ENCODE results near the gene FCF1.

The FCF1 gene

DNA sequence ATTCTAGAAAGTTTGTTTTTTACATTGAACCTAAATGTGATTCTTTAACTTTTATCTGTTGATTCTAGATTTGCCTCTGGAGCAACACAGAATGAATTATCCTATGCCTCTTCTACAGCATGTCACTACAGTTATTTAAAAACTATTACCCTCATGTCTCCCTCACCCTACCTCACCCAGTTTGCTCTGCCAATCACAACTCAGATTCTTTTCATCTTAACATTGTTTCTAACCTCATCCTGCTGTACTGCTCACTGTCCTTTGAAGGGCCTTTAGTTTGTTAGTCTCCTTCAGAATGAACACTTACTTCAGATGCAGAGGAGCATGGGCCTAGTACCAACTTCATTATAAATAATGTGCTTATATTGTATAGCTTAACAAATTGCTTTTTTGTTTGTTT lies 71.7 kb downstream of the FCF1 start:
- DNase-seq: no peak

DNA sequence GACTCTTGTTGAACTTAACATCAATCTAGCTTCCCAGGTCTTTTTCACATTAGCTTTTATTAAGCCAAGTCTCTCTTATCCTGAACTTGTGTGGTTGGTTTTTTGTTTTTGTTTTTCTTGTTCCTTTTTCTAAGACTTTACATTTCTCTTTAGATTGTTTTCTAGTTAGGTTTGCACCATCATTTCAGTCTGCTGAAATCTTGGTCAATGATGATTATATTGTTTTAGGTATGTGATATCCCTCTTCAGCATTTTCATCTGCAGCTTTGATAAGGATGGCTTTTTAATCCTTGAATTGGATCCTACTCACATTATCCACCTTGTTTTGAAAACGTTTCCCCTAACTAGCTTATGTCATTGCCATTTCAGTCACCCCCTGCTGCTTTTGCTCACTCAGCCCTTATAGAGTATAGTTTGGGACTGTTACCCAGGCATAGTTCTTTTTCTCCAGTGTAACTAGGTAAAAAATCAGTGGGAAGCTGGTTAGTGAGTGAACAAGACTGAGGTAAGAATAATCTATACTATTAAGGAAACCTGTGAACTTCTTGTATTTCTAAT lies 72.2 kb downstream of the FCF1 start:
- no peak for DNase-seq

DNA sequence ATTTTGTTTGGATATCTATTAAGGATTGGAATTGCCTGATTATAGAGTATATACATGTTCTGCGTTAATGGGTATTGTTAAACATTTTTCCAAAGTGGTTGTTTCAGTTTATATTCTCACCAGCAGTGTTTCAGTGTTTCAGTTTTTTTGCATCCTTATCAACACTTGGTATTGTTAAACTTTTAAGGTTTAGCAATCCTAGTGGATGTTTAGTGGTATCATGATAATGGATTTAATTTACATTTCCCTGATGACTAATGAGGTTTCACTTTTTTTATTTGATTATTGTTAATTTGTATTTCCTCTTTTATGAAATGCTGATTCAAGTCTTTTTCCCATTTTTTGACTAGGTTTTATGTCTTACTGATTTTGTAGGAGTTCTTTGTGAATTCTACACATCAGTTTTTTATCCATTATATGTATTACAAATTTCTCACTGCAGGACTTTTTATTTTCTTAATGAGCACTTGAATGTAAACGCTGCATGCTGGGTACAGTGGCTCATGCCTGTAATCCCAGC lies 73.9 kb downstream of the FCF1 start:
- no peak for DNase-seq
